Trophoblast cell (in vitro differentiated cells and primary cell): ENCODE data around the gene CD226.
"Not testable (repeated sequence)": the region's sequence is repeated elsewhere in the genome, so short reads cannot be mapped to it uniquely, and the experiment has no call there.

Source experiments
- DNase-seq, 2 donors: peaks; one replicate each; pipeline ENCODE4 v3.0.0-alpha.2; 2016
- H2AFZ ChIP-seq: 2 replicates; pipeline ENCODE4 v1.6.1; 2013; ENCODE audit warnings: low read length, moderate library complexity, mild to moderate bottlenecking; ENCODE audit not compliant: insufficient read depth, poor library complexity
- H2AK5ac ChIP-seq: 2 replicates; pipeline ENCODE4 v1.6.1; 2013; ENCODE audit warnings: mild to moderate bottlenecking, low read length
- H2BK120ac ChIP-seq: 2 replicates; pipeline ENCODE4 v1.6.1; 2013; ENCODE audit warnings: low read length, mild to moderate bottlenecking, moderate library complexity; ENCODE audit not compliant: insufficient read depth, poor library complexity
- H2BK12ac ChIP-seq: 2 replicates; pipeline ENCODE4 v1.6.1; 2013; ENCODE audit warnings: mild to moderate bottlenecking, low read length, moderate library complexity
- H2BK5ac ChIP-seq: 2 replicates; pipeline ENCODE4 v1.6.1; 2013; ENCODE audit warnings: low read length, low read depth, moderate library complexity, mild to moderate bottlenecking; ENCODE audit not compliant: poor library complexity
- H3K14ac ChIP-seq: 2 replicates; pipeline ENCODE4 v1.6.1; 2013; ENCODE audit warnings: mild to moderate bottlenecking, low read length
- H3K18ac ChIP-seq: 2 replicates; pipeline ENCODE4 v1.6.1; 2013; ENCODE audit warnings: mild to moderate bottlenecking, low read length
- H3K23ac ChIP-seq: 2 replicates; pipeline ENCODE4 v1.6.1; 2013; ENCODE audit warnings: low read length
- H3K27ac ChIP-seq: 2 replicates; pipeline ENCODE4 v1.5.1; 2013; ENCODE audit warnings: low read depth, mild to moderate bottlenecking, inconsistent platforms, low read length, moderate library complexity
- H3K27me3 ChIP-seq: 2 replicates; pipeline ENCODE4 v1.6.1; 2013; ENCODE audit warnings: inconsistent platforms, mild to moderate bottlenecking, low read length, moderate library complexity; ENCODE audit not compliant: insufficient read depth
- H3K36me3 ChIP-seq, 2 experiments: 1 replicate in 1 of 2; 2 replicates in 1 of 2; pipeline ENCODE4 v1.6.1; 2013; ENCODE audit warnings: low read length in 2 of 2, mild to moderate bottlenecking in 2 of 2, moderate library complexity in 1 of 2; ENCODE audit not compliant: insufficient read depth in 2 of 2, control insufficient read depth in 1 of 2
- H3K4ac ChIP-seq: 2 replicates; pipeline ENCODE4 v1.6.1; 2013; ENCODE audit warnings: low read depth, mild to moderate bottlenecking, low read length, moderate library complexity
- H3K4me1 ChIP-seq, 2 experiments: 1 replicate in 1 of 2; 2 replicates in 1 of 2; pipeline ENCODE4 v1.6.1; 2013; ENCODE audit warnings: low read length in 2 of 2, mild to moderate bottlenecking in 2 of 2, moderate library complexity in 1 of 2; ENCODE audit not compliant: insufficient read depth in 2 of 2, control insufficient read depth in 1 of 2
- H3K4me2 ChIP-seq: 2 replicates; pipeline ENCODE4 v1.6.1; 2013; ENCODE audit warnings: inconsistent platforms, mild to moderate bottlenecking, low read length, moderate library complexity
- H3K4me3 ChIP-seq: 2 replicates; pipeline ENCODE4 v1.5.1; 2013; ENCODE audit warnings: mild to moderate bottlenecking, low read depth, low read length, inconsistent platforms
- H3K79me1 ChIP-seq: one replicate; pipeline ENCODE4 v1.6.1; 2013; ENCODE audit warnings: low read length
- H3K79me2 ChIP-seq: 2 replicates; pipeline ENCODE4 v1.6.1; 2013; ENCODE audit warnings: low read length, mild to moderate bottlenecking; ENCODE audit not compliant: control insufficient read depth, insufficient read depth, poor library complexity
- H3K9ac ChIP-seq: 2 replicates; pipeline ENCODE4 v1.6.1; 2013; ENCODE audit warnings: mild to moderate bottlenecking, low read length
- H3K9me3 ChIP-seq: 2 replicates; pipeline ENCODE4 v1.6.1; 2013; ENCODE audit warnings: low read depth, mild to moderate bottlenecking, control low read depth, inconsistent platforms, low read length; ENCODE audit not compliant: insufficient read depth
- H4K12ac ChIP-seq: 2 replicates; pipeline ENCODE4 v1.6.1; 2013; ENCODE audit warnings: low read depth, mild to moderate bottlenecking, low read length, moderate library complexity
- H4K8ac ChIP-seq: 2 replicates; pipeline ENCODE4 v1.6.1; 2013; ENCODE audit warnings: low read depth, mild to moderate bottlenecking, low read length, moderate library complexity
- H4K91ac ChIP-seq: one replicate; pipeline ENCODE4 v1.6.1; 2013; ENCODE audit warnings: low read depth, mild to moderate bottlenecking, low read length, moderate library complexity
- WGBS: extraction: QIAGEN DNeasy Blood & Tissue Kit; methylation state at CpG from one replicate; pipeline ENCODE4 v1.1.7; 2013; ENCODE audit warnings: missing lambda C conversion rate; ENCODE audit not compliant: insufficient read length, insufficient coverage; ENCODE audit errors: extremely low coverage; 5-methylcytosine and 5-hydroxymethylcytosine counted together

The CD226 gene

GRCh38 chr18:69906765-69907164 is 40.9 kb downstream of the CD226 start:
- Histone ChIP-seq H3K4me2 (no peak overlapping the region), H3K4ac (no peak overlapping the region), H3K4me3 (no peak overlapping the region), H3K14ac (no peak overlapping the region), H3K36me3 (no peaks in the 10 kb centered on the region), H3K23ac (no peak overlapping the region), H3K9me3 (no peaks in the 10 kb centered on the region), H4K8ac (no peak overlapping the region), H3K27me3 (no peaks in the 10 kb centered on the region), H2AK5ac (no peak overlapping the region), H2BK5ac (no peak overlapping the region), H2AFZ (no peak overlapping the region), H3K79me1 (no peaks in the 10 kb centered on the region), H4K12ac (no peak overlapping the region), H3K18ac (no peak overlapping the region), H4K91ac (no peak overlapping the region), H2BK12ac (no peak overlapping the region), H3K79me2 (no peaks in the 10 kb centered on the region), H3K9ac (no peak overlapping the region), H2BK120ac (no peak overlapping the region), H3K27ac (no peak overlapping the region), H3K4me1 (no peaks in the 10 kb centered on the region)
- WGBS = no CpG with 5 or more reads among the region's 7 CpGs
- DNase-seq = no peak

- Histone ChIP-seq H3K4me2 (no peak overlapping the region), H3K36me3 (no peaks in the 10 kb centered on the region), H3K14ac (no peak overlapping the region), H3K9ac (no peak overlapping the region), H4K8ac (no peak overlapping the region), H3K4me1 (no peaks in the 10 kb centered on the region), H2BK12ac (no peak overlapping the region), H3K9me3 (no peaks in the 10 kb centered on the region), H3K23ac (no peak overlapping the region), H2AK5ac (no peak overlapping the region), H3K18ac (no peak overlapping the region), H4K91ac (no peak overlapping the region), H2BK120ac (no peak overlapping the region), H3K79me1 (no peaks in the 10 kb centered on the region), H2BK5ac (no peak overlapping the region), H3K4me3 (no peak overlapping the region), H3K4ac (no peak overlapping the region), H2AFZ (no peak overlapping the region), H3K79me2 (no peaks in the 10 kb centered on the region), H3K27me3 (no peaks in the 10 kb centered on the region), H4K12ac (no peak overlapping the region), H3K27ac (no peak overlapping the region)
- WGBS = no CpG with 5 or more reads among the region's 2 CpGs
- no peak for DNase-seq
Observed at GRCh38 chr18:69900941-69901340, 46.7 kb downstream of the CD226 start.

- not testable (repeated sequence) for H3K14ac ChIP-seq, H3K27me3 ChIP-seq, H3K18ac ChIP-seq, H3K79me2 ChIP-seq, H3K4me1 ChIP-seq, H4K8ac ChIP-seq, H3K27ac ChIP-seq, H2AFZ ChIP-seq, H3K4ac ChIP-seq, DNase-seq, H3K23ac ChIP-seq, H2BK5ac ChIP-seq, H4K12ac ChIP-seq, H2AK5ac ChIP-seq, H3K9me3 ChIP-seq, H3K36me3 ChIP-seq, H3K79me1 ChIP-seq, H2BK12ac ChIP-seq, H2BK120ac ChIP-seq, H3K9ac ChIP-seq, H3K4me3 ChIP-seq, H4K91ac ChIP-seq, H3K4me2 ChIP-seq
- no CpG with 5 or more reads among the region's 4 CpGs for WGBS
Observed at GRCh38 chr18:69899154-69899923, 48.3 kb downstream of the CD226 start.

- no peaks in the 10 kb centered on the region for H3K9me3 ChIP-seq
- H3K79me1 ChIP-seq = no peaks in the 10 kb centered on the region
- no peaks in the 10 kb centered on the region for H3K36me3 ChIP-seq
- no peak overlapping the region for H4K91ac ChIP-seq
- no peak overlapping the region for H2AFZ ChIP-seq
- H3K27ac ChIP-seq = no peak overlapping the region
- no peak overlapping the region for H3K4me3 ChIP-seq
- H2BK5ac ChIP-seq = no peak overlapping the region
- DNase-seq = no peak
- no peaks in the 10 kb centered on the region for H3K27me3 ChIP-seq
- H4K12ac ChIP-seq = no peak overlapping the region
- H3K4me1 ChIP-seq = no peaks in the 10 kb centered on the region
- no peak overlapping the region for H3K4me2 ChIP-seq
- no peak overlapping the region for H2BK12ac ChIP-seq
- H3K4ac ChIP-seq = no peak overlapping the region
- H3K14ac ChIP-seq = no peak overlapping the region
- H4K8ac ChIP-seq = no peak overlapping the region
- no CpG with 5 or more reads among the region's 11 CpGs for WGBS
- no peak overlapping the region for H3K18ac ChIP-seq
- no peaks in the 10 kb centered on the region for H3K79me2 ChIP-seq
- H2BK120ac ChIP-seq = no peak overlapping the region
- H2AK5ac ChIP-seq = no peak overlapping the region
- H3K9ac ChIP-seq = no peak overlapping the region
- no peak overlapping the region for H3K23ac ChIP-seq
Observed at GRCh38 chr18:69898241-69898861, 49.3 kb downstream of the CD226 start.
